ENCODE measurements around the gene INPP5A.
"Not testable (repeated sequence)": the region's sequence is repeated elsewhere in the genome, so short reads cannot be mapped to it uniquely, and the experiment has no call there.

Gene INPP5A

GRCh38 chr10:132698761-132699391, 161.3 kb downstream of the INPP5A start:
- peak; percentile 11 for DNase-seq

- peak; percentile 17 for DNase-seq
Measured at GRCh38 chr10:132699411-132700155, 162.0 kb downstream of the INPP5A start.

GRCh38 chr10:132700156-132701098, 162.8 kb downstream of the INPP5A start:
- DNase-seq, result peak; percentile 49

- DNase-seq, result peak; percentile 16
Measured at GRCh38 chr10:132701099-132701845, 163.7 kb downstream of the INPP5A start.

- DNase-seq, result no peak
Measured at GRCh38 chr10:132701846-132702190, 164.2 kb downstream of the INPP5A start.

GRCh38 chr10:132702601-132703418, 165.2 kb downstream of the INPP5A start:
- DNase-seq, result peak; percentile 13

- no peak for DNase-seq
Measured at GRCh38 chr10:132703419-132704007, 165.9 kb downstream of the INPP5A start.

- DNase-seq, result peak; percentile 14
Measured at GRCh38 chr10:132704008-132704814, 166.6 kb downstream of the INPP5A start.

- not testable (repeated sequence) for DNase-seq
Measured at GRCh38 chr10:132704815-132705064, 167.2 kb downstream of the INPP5A start.

GRCh38 chr10:132705173-132705572, 167.6 kb downstream of the INPP5A start:
- no peak for DNase-seq

GRCh38 chr10:132705943-132706342, 168.4 kb downstream of the INPP5A start:
- DNase-seq, result no peak

GRCh38 chr10:132706701-132707100, 169.1 kb downstream of the INPP5A start:
- DNase-seq, result peak; percentile 10

- DNase-seq, result peak; percentile 7
Measured at GRCh38 chr10:132707121-132707775, 169.7 kb downstream of the INPP5A start.

GRCh38 chr10:132707776-132708171, 170.2 kb downstream of the INPP5A start:
- DNase-seq, result peak; percentile 11

GRCh38 chr10:132708441-132708840, 170.9 kb downstream of the INPP5A start:
- DNase-seq, result peak; percentile 9

- peak; percentile 5 for DNase-seq
Measured at GRCh38 chr10:132708936-132709335, 171.3 kb downstream of the INPP5A start.

- peak; percentile 8 for DNase-seq
Measured at GRCh38 chr10:132709471-132709951, 171.9 kb downstream of the INPP5A start.

- no peak for DNase-seq
Measured at GRCh38 chr10:132710036-132710686, 172.6 kb downstream of the INPP5A start.

All from right hindlimb (tissue), 1 donor.